Measurements from ENCODE around the gene SUPT16H. TPM values are rescaled to one million over a fixed set of nuclear protein-coding genes. Genes with fewer than 3 reads are reported as not detected.

Gene SUPT16H
- total RNA-seq, 1 experiment from 2014 or later: 196 TPM

GRCh38 chr14:21350539-21350938 is 33.3 kb downstream of the SUPT16H start:
- Histone ChIP-seq H3K27me3 (replicated peaks; ENCODE audit: insufficient read depth, low read depth, low read length, poor library complexity) (no peaks in the 10 kb centered on the region), H3K27ac (ENCODE audit: low read depth, low read length, poor library complexity, severe bottlenecking) (no peak overlapping the region), H3K36me3 (ENCODE audit: insufficient read depth, low read length, poor library complexity, severe bottlenecking) (peaks cover 46% of the 10 kb centered on the region), H3K9me3 (ENCODE audit: low read depth, low read length, poor library complexity, severe bottlenecking) (no peaks in the 10 kb centered on the region), H3K4me1 (ENCODE audit: insufficient read depth, low read length, poor library complexity, severe bottlenecking) (peaks cover 7% of the 10 kb centered on the region), H3K4me3 (ENCODE audit: low read depth, low read length, poor library complexity, severe bottlenecking) (no peak overlapping the region)
- no peak for TF ChIP-seq CTCF (conservative IDR thresholded peaks at IDR 0.05; ENCODE audit: low read depth, low read length)
- TF ChIP-seq EZH2 (IDR thresholded peaks at IDR 0.05; ENCODE audit: borderline replicate concordance, low read depth, low read length, poor library complexity, severe bottlenecking): no peak
- no TSS peak for BruUV-seq (replicated peaks)
- peak; percentile 33 for DNase-seq (ENCODE audit: low spot score)
- ChIA-PET CTCF (no interaction called here), POLR2A (ENCODE audit: low non-redundant PET) (no interaction called here)
- intact Hi-C loops (cut with micrococcal nuclease; ENCODE audit: unreplicated experiment): no loop called here

GRCh38 chr14:21347201-21347600 is 36.6 kb downstream of the SUPT16H start:
- Histone ChIP-seq H3K36me3 (ENCODE audit: insufficient read depth, low read length, poor library complexity, severe bottlenecking) (peaks cover 15% of the 10 kb centered on the region), H3K27me3 (replicated peaks; ENCODE audit: insufficient read depth, low read depth, low read length, poor library complexity) (no peaks in the 10 kb centered on the region), H3K4me1 (ENCODE audit: insufficient read depth, low read length, poor library complexity, severe bottlenecking) (peaks cover 7% of the 10 kb centered on the region), H3K27ac (ENCODE audit: low read depth, low read length, poor library complexity, severe bottlenecking) (no peak overlapping the region), H3K9me3 (ENCODE audit: low read depth, low read length, poor library complexity, severe bottlenecking) (no peaks in the 10 kb centered on the region), H3K4me3 (ENCODE audit: low read depth, low read length, poor library complexity, severe bottlenecking) (no peak overlapping the region)
- TF ChIP-seq EZH2 (IDR thresholded peaks at IDR 0.05; ENCODE audit: borderline replicate concordance, low read depth, low read length, poor library complexity, severe bottlenecking) (no peak), CTCF (conservative IDR thresholded peaks at IDR 0.05; ENCODE audit: low read depth, low read length) (no peak)
- ChIA-PET CTCF (no interaction called here), POLR2A (ENCODE audit: low non-redundant PET) (no interaction called here)
- DNase-seq (ENCODE audit: low spot score): no peak
- no TSS peak for BruUV-seq (replicated peaks)
- intact Hi-C loops (cut with micrococcal nuclease; ENCODE audit: unreplicated experiment): no loop called here

- ChIA-PET POLR2A (ENCODE audit: low non-redundant PET) (no interaction called here), CTCF (no interaction called here)
- no peak for DNase-seq (ENCODE audit: low spot score)
- H3K4me3 ChIP-seq (ENCODE audit: low read depth, low read length, poor library complexity, severe bottlenecking): no peak overlapping the region
- intact Hi-C loops (cut with micrococcal nuclease; ENCODE audit: unreplicated experiment): no loop called here
- no peak overlapping the region for H3K27ac ChIP-seq (ENCODE audit: low read depth, low read length, poor library complexity, severe bottlenecking)
- peaks cover 9% of the 10 kb centered on the region for H3K36me3 ChIP-seq (ENCODE audit: insufficient read depth, low read length, poor library complexity, severe bottlenecking)
- H3K9me3 ChIP-seq (ENCODE audit: low read depth, low read length, poor library complexity, severe bottlenecking): no peaks in the 10 kb centered on the region
- H3K27me3 ChIP-seq (replicated peaks; ENCODE audit: insufficient read depth, low read depth, low read length, poor library complexity): no peaks in the 10 kb centered on the region
- no peak for TF ChIP-seq CTCF (conservative IDR thresholded peaks at IDR 0.05; ENCODE audit: low read depth, low read length)
- TF ChIP-seq EZH2 (IDR thresholded peaks at IDR 0.05; ENCODE audit: borderline replicate concordance, low read depth, low read length, poor library complexity, severe bottlenecking): no peak
- no TSS peak for BruUV-seq (replicated peaks)
- H3K4me1 ChIP-seq (ENCODE audit: insufficient read depth, low read length, poor library complexity, severe bottlenecking): peaks cover 7% of the 10 kb centered on the region
These were observed 37.2 kb downstream of the SUPT16H start for GRCh38 chr14:21346532-21347135.

Data from A673 (cell line).